Retinal pigment epithelial cell (primary cell): ENCODE results near the gene ARHGAP27.

Experiments
- DNase-seq: peaks from one replicate; pipeline ENCODE4 v3.0.0-alpha.2; 2010; ENCODE audit warnings: low read depth
- H3K4me3 ChIP-seq: 2 replicates; pipeline ENCODE4 v1.5.1; 2011; ENCODE audit warnings: mild to moderate bottlenecking, low read length, control low read depth, moderate library complexity
- TF ChIP-seq, protein P1 (sequence below): conservative IDR thresholded peaks from 2 replicates; pipeline ENCODE4 v1.5.1; 2011; ENCODE audit warnings: low read depth, low read length, control low read depth, inconsistent platforms

ARHGAP27 gene

DNA sequence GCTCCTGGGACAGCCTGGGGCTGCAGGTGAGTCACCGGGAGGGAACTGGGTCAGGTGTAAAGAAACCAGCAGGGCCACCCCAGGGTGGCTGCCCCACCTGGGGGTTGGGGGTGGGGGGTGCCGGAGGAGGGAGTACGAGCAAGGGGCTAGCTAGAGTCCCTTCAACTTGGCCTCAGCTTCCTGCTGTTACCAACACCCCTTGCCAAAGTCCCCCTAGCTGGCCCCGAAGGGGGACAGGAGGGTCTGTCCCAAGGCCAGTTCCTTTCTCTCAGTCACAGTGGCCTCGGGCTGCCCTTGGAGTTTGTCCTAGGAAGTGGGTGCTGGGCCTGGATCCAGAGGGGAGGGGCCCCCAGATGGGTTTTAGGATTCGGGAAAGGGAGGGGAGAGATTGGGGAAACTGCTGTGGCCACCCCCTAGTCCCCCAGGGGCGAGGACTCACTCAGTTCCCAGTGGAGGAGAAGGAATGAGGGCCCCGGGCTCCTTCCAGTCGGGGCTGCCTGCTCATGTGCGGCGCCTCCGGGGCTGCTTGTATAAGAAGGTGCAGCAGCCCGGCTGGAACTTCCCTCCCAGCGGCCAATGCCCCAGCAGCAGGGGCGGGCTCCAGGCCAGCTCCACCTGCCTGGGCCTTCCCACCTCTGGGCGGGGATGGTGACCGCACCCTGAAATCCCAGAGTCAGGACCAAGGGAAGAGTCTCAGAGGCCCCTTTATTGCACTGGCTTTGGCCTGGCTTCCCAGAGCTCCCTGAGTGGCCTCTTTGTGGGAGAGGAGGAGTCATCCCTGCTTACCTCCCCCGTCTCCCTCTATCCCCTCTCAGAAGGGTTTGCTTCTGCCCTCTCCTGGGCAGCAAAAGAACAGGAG is 7.3 kb downstream of the ARHGAP27 start:
- DNase-seq = peak; percentile 66
- TF ChIP-seq, protein P1, sequence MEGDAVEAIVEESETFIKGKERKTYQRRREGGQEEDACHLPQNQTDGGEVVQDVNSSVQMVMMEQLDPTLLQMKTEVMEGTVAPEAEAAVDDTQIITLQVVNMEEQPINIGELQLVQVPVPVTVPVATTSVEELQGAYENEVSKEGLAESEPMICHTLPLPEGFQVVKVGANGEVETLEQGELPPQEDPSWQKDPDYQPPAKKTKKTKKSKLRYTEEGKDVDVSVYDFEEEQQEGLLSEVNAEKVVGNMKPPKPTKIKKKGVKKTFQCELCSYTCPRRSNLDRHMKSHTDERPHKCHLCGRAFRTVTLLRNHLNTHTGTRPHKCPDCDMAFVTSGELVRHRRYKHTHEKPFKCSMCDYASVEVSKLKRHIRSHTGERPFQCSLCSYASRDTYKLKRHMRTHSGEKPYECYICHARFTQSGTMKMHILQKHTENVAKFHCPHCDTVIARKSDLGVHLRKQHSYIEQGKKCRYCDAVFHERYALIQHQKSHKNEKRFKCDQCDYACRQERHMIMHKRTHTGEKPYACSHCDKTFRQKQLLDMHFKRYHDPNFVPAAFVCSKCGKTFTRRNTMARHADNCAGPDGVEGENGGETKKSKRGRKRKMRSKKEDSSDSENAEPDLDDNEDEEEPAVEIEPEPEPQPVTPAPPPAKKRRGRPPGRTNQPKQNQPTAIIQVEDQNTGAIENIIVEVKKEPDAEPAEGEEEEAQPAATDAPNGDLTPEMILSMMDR = peak; percentile 73
- peak overlapping the region; percentile 36 for H3K4me3 ChIP-seq

DNA sequence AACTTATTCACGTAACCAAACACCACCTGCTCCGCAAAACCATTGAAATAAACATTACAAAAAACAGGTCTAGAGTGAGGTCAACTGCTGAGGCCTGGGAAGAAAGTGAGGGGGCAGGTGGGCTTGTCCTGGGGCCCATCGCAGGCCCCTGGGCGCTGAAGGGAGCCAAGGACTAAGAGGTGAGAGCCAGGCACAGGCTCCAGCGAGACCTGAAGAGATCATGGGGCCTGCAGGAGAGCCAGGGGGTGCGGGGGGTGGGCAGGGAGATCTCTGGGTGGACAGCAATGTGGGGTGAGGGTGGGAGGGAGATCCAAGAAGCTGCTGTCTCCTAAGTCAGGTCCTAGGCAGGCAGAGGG is 7.9 kb downstream of the ARHGAP27 start:
- TF ChIP-seq, protein P1 = no peak
- no peak overlapping the region for H3K4me3 ChIP-seq
- DNase-seq = no peak

DNA sequence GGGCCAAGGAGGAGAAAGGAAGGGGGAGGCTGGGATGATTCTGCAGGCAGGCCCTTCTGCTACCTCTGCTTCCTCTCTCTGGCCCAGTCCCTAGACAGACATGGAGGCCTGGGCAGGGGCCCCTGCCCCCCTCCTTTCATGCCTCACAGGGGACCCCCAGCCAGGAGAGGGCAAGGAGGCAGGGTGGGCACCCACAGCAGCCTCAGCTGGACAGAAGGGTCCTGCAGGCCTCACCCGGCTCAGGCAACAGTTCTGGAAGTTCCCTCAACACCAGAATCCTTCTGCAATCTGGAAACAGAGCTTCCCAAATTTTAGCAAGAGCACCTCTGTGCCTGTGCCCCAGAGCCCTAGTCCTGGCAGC is 8.7 kb downstream of the ARHGAP27 start:
- TF ChIP-seq, protein P1 = no peak
- no peak for DNase-seq
- H3K4me3 ChIP-seq = no peak overlapping the region

DNA sequence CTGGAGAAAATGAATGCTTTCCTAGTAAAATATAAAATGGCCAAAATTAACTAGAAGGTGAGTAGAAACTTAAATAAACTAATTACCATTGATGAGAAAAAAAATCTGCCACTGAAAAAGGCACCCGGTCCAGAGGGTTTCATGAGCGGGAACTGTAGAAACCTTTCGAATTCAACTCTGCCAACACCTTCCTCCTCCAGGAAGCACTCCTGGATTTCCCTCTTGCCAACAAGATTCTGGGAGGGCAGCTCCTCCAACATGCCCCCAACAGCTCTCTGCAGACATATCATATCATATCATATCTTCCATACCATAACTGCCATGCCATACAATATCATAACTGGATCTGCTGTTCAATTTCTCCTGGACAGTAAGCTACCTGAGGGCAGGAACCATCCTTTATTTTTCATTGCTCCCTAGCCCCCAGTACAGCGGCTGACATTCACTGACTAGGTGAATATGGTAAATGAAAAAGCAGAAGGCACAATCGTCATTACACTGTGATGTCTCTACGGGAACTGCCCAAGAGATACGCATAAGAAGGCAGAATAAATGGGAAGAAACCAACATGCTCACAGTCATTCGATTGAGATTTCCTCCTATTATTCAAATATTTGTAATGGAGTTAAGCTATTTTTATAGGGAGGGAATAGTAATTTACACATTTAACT is 9.2 kb downstream of the ARHGAP27 start:
- DNase-seq = no peak
- H3K4me3 ChIP-seq = no peak overlapping the region
- TF ChIP-seq, protein P1 = no peak

DNA sequence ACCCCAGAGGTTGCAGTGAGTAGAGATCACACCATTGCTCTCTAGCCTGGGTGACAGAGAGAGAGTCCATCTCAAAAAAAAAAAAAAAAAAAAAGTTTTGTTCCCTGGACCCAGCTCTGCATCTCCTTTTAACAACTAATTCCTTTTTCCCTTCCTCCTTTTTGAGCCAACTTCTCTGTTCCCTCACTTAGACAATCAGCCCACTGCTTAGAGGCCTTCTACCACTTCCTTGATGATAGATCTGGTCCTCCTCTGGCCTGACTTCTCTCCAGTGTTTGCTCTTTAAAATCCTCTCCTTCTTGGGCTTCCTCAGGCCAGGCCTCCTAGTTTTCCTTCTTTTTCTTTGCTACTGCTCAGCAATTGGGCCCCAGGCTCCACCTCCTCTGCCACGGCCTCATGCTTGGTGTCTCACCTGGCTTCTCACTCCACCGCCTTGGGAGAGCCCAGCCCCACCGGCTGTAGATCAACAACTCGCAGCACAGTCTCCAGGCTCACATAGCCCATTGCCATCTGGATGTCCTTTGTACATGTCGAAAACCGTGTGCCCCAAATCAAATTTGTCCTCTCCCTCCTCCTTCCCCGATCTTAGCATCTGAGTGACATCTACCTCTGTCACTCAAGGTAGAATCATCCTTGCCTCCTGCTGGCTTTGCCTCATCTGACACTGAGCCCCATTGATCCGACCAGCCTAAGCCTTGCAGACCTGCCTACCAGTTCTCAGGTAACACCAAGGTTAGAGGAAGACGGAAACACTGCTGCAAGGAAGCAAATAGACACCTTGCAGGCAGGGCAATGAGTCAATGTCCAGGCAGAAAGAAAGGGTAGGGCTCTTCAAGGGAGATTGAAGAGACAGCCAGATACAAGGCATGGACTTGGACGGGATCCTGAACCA is 17.4 kb downstream of the ARHGAP27 start:
- TF ChIP-seq, protein P1 = no peak
- no peak overlapping the region for H3K4me3 ChIP-seq
- no peak for DNase-seq

DNA sequence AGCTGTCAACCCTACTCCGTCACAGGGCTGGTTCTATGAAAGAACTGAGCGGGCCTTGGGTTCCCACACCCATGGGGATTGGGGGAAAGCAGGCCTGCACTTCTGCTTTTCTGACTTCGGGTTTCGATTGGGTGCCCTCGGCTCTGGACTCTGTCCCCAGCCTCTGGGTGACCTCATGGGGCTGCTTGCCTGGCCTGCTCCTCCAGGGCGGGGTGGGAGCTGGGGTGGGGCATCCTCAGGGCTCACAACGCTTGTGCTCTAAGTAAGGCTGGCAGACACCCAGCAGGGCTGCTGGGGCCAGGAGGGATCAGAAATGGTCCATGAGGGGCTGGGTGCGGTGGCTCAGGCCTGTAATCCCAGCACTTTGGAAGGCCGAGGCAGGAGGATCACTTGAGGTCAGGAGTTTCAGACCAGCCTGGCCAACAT is 19.2 kb downstream of the ARHGAP27 start:
- H3K4me3 ChIP-seq = no peak overlapping the region
- no peak for DNase-seq
- TF ChIP-seq, protein P1 = no peak
